CD14-positive monocyte (primary cell): ENCODE measurements around the gene BICD1. TPM values are rescaled to one million over a fixed set of nuclear protein-coding genes. Genes with fewer than 3 reads are reported as not detected.
A peak's percentile ranks its signal among the peaks of the same experiment; 100 is the strongest.

Experiments
- DNase-seq, 3 donors: peaks; one replicate each; pipeline ENCODE4 v3.0.0-alpha.2; 2011 to 2022
- H2AFZ ChIP-seq: 2 replicates; pipeline ENCODE4 v1.6.0; 2012; ENCODE audit warnings: mild to moderate bottlenecking, low read depth, low read length, inconsistent platforms; ENCODE audit not compliant: insufficient read depth, poor library complexity, severe bottlenecking
- H3K27ac ChIP-seq, 2 donors: 1 replicate in 1 of 2; 2 replicates in 1 of 2; pipeline ENCODE4 v1.5.1; 2012 to 2013; ENCODE audit warnings: low read length in 2 of 2, control low read depth in 1 of 2, inconsistent platforms in 1 of 2, low read depth in 1 of 2, mild to moderate bottlenecking in 1 of 2
- H3K27me3 ChIP-seq, 2 donors: one replicate each; pipeline versions ENCODE4 v1.6.0 to v1.6.1; 2011 to 2013; ENCODE audit warnings: low read length in 2 of 2; ENCODE audit not compliant: control insufficient read depth in 2 of 2, insufficient read depth in 2 of 2
- H3K36me3 ChIP-seq, 2 donors: replicated peaks in 1 of 2; 1 replicate in 1 of 2; 2 replicates in 1 of 2; pipeline versions ENCODE4 v1.5.1 to v1.6.1; 2012 to 2013; ENCODE audit warnings: low read length in 2 of 2, control low read depth in 1 of 2, inconsistent platforms in 1 of 2, mild to moderate bottlenecking in 1 of 2; ENCODE audit not compliant: insufficient read depth in 2 of 2, control insufficient read depth in 1 of 2
- H3K4me1 ChIP-seq, 2 donors: 1 replicate in 1 of 2; 2 replicates in 1 of 2; pipeline versions ENCODE4 v1.5.1 to v1.6.1; 2012 to 2013; ENCODE audit warnings: low read length in 2 of 2, control low read depth in 1 of 2, inconsistent platforms in 1 of 2, mild to moderate bottlenecking in 1 of 2, moderate library complexity in 1 of 2; ENCODE audit not compliant: insufficient read depth in 2 of 2, control insufficient read depth in 1 of 2
- H3K4me2 ChIP-seq: replicated peaks from 2 replicates; pipeline ENCODE3; 2012; ENCODE audit warnings: low read length, moderate library complexity, mild to moderate bottlenecking; ENCODE audit not compliant: poor library complexity, severe bottlenecking; ENCODE audit errors: extremely low read depth
- H3K4me3 ChIP-seq, 3 experiments: fragments of 200-600 bp in 1 of 3; sonication (generic) in 1 of 3; replicated peaks in 1 of 3; 1 replicate in 2 of 3; 2 replicates in 1 of 3; pipeline ENCODE4 v1.5.1; 2011 to 2013; ENCODE audit warnings: low read length in 3 of 3, mild to moderate bottlenecking in 3 of 3, control low read depth in 2 of 3, low read depth in 2 of 3, inconsistent platforms in 1 of 3, moderate library complexity in 1 of 3
- H3K79me2 ChIP-seq: 2 replicates; pipeline ENCODE4 v1.6.0; 2012; ENCODE audit warnings: mild to moderate bottlenecking, control low read depth, inconsistent platforms, low read length, moderate library complexity; ENCODE audit not compliant: insufficient read depth
- H3K9ac ChIP-seq: 2 replicates; pipeline ENCODE4 v1.6.0; 2017; ENCODE audit warnings: low read length, mild to moderate bottlenecking; ENCODE audit not compliant: insufficient read depth, poor library complexity, severe bottlenecking
- H3K9me3 ChIP-seq, 2 donors: replicated peaks in 1 of 2; 1 replicate in 1 of 2; 2 replicates in 1 of 2; pipeline versions ENCODE4 v1.5.1 to v1.6.1; 2012 to 2013; ENCODE audit warnings: low read length in 2 of 2, control low read depth in 1 of 2; ENCODE audit not compliant: control insufficient read depth in 1 of 2, insufficient read depth in 1 of 2
- H4K20me1 ChIP-seq: 2 replicates; pipeline ENCODE4 v1.6.0; 2012; ENCODE audit warnings: mild to moderate bottlenecking, low read length, control low read depth, moderate library complexity; ENCODE audit not compliant: insufficient read depth
- H3K27ac Mint-ChIP-seq, 7 donors: one replicate each; pipeline ENCODE4 v1.8.0; 2020; ENCODE audit warnings: mild to moderate bottlenecking in 7 of 7, mixed read lengths in 7 of 7, moderate library complexity in 6 of 7, inconsistent platforms in 2 of 7
- H3K27me3 Mint-ChIP-seq, 3 donors: one replicate each; pipeline ENCODE4 v1.8.0; 2021 to 2022; ENCODE audit warnings: low read depth in 3 of 3, mild to moderate bottlenecking in 3 of 3, mixed read lengths in 3 of 3, moderate library complexity in 3 of 3, inconsistent platforms in 1 of 3
- H3K36me3 Mint-ChIP-seq, 2 donors: one replicate each; pipeline ENCODE4 v1.8.0; 2020; ENCODE audit warnings: mixed read lengths in 2 of 2, inconsistent platforms in 1 of 2, mild to moderate bottlenecking in 1 of 2
- H3K4me1 Mint-ChIP-seq: one replicate; pipeline ENCODE4 v1.8.0; 2020; ENCODE audit warnings: mild to moderate bottlenecking, mixed read lengths
- H3K4me3 Mint-ChIP-seq, 2 donors: one replicate each; pipeline ENCODE4 v1.8.0; 2020; ENCODE audit warnings: mild to moderate bottlenecking in 2 of 2, mixed read lengths in 2 of 2, moderate library complexity in 1 of 2
- H3K9me3 Mint-ChIP-seq, 7 donors: one replicate each; pipeline ENCODE4 v1.8.0; 2020 to 2022; ENCODE audit warnings: mixed read lengths in 7 of 7, mild to moderate bottlenecking in 6 of 7, moderate library complexity in 6 of 7, inconsistent platforms in 2 of 7
- WGBS: methylation state at CpG from one replicate; pipeline ENCODE4 v1.1.5; 2013; ENCODE audit warnings: missing lambda C conversion rate; ENCODE audit not compliant: insufficient coverage; 5-methylcytosine and 5-hydroxymethylcytosine counted together
- intact Hi-C, 2 donors: fragments of 100-400 bp; cut with micrococcal nuclease; formaldehyde crosslinking; loops; one replicate each; pipeline versions ENCODE4 v1.15.0 to v1.15.1; 2023
- polyA plus RNA-seq, 3 donors: library from polyadenylated mRNA; depleted of rRNA in 1 of 3; unstranded in 2 of 3; stranded (reverse) in 1 of 3; fragments of 300-500 nt in 2 of 3; fragments of >200 nt in 1 of 3; fragmentation: Illumina TruSeq in 2 of 3; gene quantifications; 1 replicate in 2 of 3; 2 replicates in 1 of 3; pipeline ENCODE4 v1.2.3, GENCODE V29; 2012 to 2021
- TF ChIP-seq, protein P1 (sequence below): fragments of 200-600 bp; IDR thresholded peaks from one replicate; pipeline ENCODE4 v1.8.0; 2022; ENCODE audit warnings: antibody characterized with exemption, mild to moderate bottlenecking

The BICD1 gene
- polyA plus RNA-seq, 3 donors, result 0.55 to 2.1 (median 1.6) TPM

DNA sequence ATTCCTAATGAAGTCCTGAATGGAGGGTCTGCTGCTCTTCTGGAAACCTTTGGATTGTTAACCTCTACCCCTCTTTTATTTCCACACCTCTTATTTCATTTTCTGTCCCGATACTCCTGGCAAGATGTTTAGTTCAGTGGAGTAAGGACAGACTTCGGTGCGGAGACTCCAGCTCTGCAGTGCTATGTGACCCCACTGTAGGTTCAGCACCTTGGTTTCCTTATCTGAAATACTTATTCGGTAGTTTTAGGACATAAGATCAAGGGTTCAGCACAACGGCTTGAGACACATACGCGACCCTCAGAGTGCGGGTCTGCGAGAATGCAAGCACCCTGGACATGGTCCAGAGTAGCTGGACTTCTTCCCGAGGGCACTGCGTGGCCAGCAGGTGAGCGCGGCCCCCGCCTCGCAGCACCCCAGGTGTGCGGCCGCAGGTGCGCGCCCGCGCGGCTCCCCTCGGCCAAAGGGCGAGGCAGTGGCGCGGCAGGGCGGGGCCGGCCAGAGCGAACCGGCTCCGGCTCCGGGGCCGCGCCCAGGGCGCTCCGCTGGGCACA lies 292.2 kb downstream of the BICD1 start:
- WGBS, result 3% methylated on average over 35 of the region's 36 CpGs
- Histone ChIP-seq H3K27me3 (peaks cover 0 to 24% of the 10 kb centered on the region in 2 donors), H3K36me3 (no peaks in the 10 kb centered on the region), H3K27ac (no peak overlapping the region), H3K4me2 (peak overlapping the region; percentile 90), H3K79me2 (peaks cover 3% of the 10 kb centered on the region), H3K4me3 (peak overlapping the region; percentile 54 to 85 (median 55)), H3K4me1 (peaks cover 30 to 56% of the 10 kb centered on the region in 2 donors), H4K20me1 (no peaks in the 10 kb centered on the region), H3K9me3 (no peaks in the 10 kb centered on the region), H3K9ac (peak overlapping the region; percentile 61), H2AFZ (peak overlapping the region; percentile 94)
- no peak for DNase-seq
- peaks cover 12 to 34% (median 32%) of the 10 kb centered on the region in 3 donors for H3K27me3 Mint-ChIP-seq
- peaks cover 47% of the 10 kb centered on the region for H3K4me1 Mint-ChIP-seq
- peaks cover 0 to 10% (median 0%) of the 10 kb centered on the region in 7 donors for H3K9me3 Mint-ChIP-seq
- TF ChIP-seq, protein P1, sequence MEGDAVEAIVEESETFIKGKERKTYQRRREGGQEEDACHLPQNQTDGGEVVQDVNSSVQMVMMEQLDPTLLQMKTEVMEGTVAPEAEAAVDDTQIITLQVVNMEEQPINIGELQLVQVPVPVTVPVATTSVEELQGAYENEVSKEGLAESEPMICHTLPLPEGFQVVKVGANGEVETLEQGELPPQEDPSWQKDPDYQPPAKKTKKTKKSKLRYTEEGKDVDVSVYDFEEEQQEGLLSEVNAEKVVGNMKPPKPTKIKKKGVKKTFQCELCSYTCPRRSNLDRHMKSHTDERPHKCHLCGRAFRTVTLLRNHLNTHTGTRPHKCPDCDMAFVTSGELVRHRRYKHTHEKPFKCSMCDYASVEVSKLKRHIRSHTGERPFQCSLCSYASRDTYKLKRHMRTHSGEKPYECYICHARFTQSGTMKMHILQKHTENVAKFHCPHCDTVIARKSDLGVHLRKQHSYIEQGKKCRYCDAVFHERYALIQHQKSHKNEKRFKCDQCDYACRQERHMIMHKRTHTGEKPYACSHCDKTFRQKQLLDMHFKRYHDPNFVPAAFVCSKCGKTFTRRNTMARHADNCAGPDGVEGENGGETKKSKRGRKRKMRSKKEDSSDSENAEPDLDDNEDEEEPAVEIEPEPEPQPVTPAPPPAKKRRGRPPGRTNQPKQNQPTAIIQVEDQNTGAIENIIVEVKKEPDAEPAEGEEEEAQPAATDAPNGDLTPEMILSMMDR, result no peak
- intact Hi-C loops, result no loop called here
- peak overlapping the region; percentile 87 to 97 for H3K4me3 Mint-ChIP-seq
- peaks cover 2 to 3% of the 10 kb centered on the region in 2 donors for H3K36me3 Mint-ChIP-seq
- H3K27ac Mint-ChIP-seq, result peak overlapping the region in 2 of 7 donors; percentile 28 to 46

DNA sequence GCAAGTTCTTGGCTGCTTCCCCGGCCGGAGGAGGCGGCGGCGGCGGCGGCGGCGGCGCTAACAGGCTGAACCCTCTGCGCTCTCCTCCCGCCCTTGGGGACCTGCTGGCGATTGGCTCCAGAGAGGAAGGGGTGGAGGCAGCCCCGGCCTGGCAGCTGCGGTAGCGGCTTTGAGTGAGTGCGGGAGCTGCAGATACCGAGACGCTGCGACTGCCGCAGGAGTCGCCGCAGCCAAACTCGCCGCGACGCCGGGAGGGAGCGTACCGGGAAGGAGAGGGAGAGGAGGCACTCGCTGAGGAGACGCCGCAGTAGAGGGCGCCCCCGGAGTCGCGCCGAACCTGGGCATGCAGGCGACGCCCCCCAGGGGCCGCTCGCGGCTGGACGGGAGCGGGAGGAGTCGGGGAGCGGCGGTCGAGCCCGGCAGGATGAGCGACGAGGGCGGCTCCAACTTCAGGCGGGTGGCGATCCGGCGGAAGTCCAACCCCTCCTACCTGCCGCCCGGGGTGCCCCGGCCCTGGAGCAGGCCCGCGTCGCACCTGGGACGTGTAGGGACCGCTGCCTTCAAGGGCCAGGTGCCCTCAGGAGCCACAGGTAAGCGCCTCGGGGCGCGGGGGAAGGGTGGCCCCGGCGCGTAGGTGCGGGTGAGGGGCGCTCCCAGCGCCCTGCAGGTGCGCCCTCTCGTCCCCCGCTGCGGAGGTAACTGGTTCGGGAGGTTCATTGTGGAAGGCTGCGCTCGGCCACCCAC lies 292.9 kb downstream of the BICD1 start, which contains the start of gene FGD4:
Gene FGD4 (plus strand): TSS at position 189 of the 744 bp plus-strand sequence.
- peaks cover 0 to 7% (median 0%) of the 10 kb centered on the region in 7 donors for H3K9me3 Mint-ChIP-seq
- peak within 1 kb of the TSS; percentile 97 to 99 for H3K4me3 Mint-ChIP-seq
- H3K9ac ChIP-seq, result peak within 1 kb of the TSS; percentile 61
- no peaks in the 10 kb centered on the region for H4K20me1 ChIP-seq
- peaks cover 30 to 62% of the 10 kb centered on the region in 2 donors for H3K4me1 ChIP-seq
- H2AFZ ChIP-seq, result peak within 1 kb of the TSS; percentile 94
- no peaks in the 10 kb centered on the region for H3K36me3 ChIP-seq
- H3K27me3 Mint-ChIP-seq, result peaks cover 12 to 32% (median 30%) of the 10 kb centered on the region in 3 donors
- H3K9me3 ChIP-seq, result no peaks in the 10 kb centered on the region
- H3K36me3 Mint-ChIP-seq, result peaks cover 2 to 3% of the 10 kb centered on the region in 2 donors
- H3K79me2 ChIP-seq, result peaks cover 3% of the 10 kb centered on the region
- peaks cover 0 to 24% of the 10 kb centered on the region in 2 donors for H3K27me3 ChIP-seq
- peaks cover 51% of the 10 kb centered on the region for H3K4me1 Mint-ChIP-seq
- peak within 1 kb of the TSS; percentile 90 for H3K4me2 ChIP-seq
- DNase-seq, result peak; percentile 72 to 76 (median 76)
- under 1% methylated on average over 76 of the region's 82 CpGs for WGBS
- H3K27ac ChIP-seq, result no peak within 1 kb of the TSS
- H3K27ac Mint-ChIP-seq, result peak within 1 kb of the TSS in 4 of 7 donors; percentile 28 to 79 (median 60)
- intact Hi-C loops, result loop anchor here in 1 of 2 donors (5.0 kb wide), 1 partner anchor 138 kb away; no protein-coding TSS in a partner anchor
- peak within 1 kb of the TSS; percentile 54 to 85 (median 55) for H3K4me3 ChIP-seq
- TF ChIP-seq, protein P1, result peak; percentile 19
